DND-41 (cell line): ENCODE results near the gene ATP1A2.
A peak's percentile ranks its signal among the peaks of the same experiment; 100 is the strongest.

Experiments used
- ATAC-seq: fragments of 200-7000 bp; cut with Tn5 transposase; 3 replicates; pipeline ENCODE4 v1.9.1; 2021; ENCODE audit warnings: low read depth; ENCODE audit not compliant: insufficient read depth
- DNase-seq: peaks from one replicate; pipeline ENCODE4 v3.0.0-alpha.2; 2020
- H2AFZ ChIP-seq: 2 replicates; pipeline ENCODE4 v1.6.0; 2012; ENCODE audit warnings: low read depth, low read length
- H3K27ac ChIP-seq: 2 replicates; pipeline ENCODE4 v1.5.1; 2012; ENCODE audit warnings: low read length, inconsistent platforms
- H3K27me3 ChIP-seq: fragments of 200-600 bp; sonication (generic); 2 replicates; pipeline ENCODE4 v1.6.0; 2012; ENCODE audit warnings: low read length, mild to moderate bottlenecking, inconsistent platforms; ENCODE audit not compliant: insufficient read depth, poor library complexity
- H3K36me3 ChIP-seq: 2 replicates; pipeline ENCODE4 v1.5.1; 2012; ENCODE audit warnings: low read length, inconsistent platforms; ENCODE audit not compliant: insufficient read depth
- H3K4me1 ChIP-seq: 2 replicates; pipeline ENCODE4 v1.5.1; 2012; ENCODE audit warnings: mild to moderate bottlenecking, low read length; ENCODE audit not compliant: insufficient read depth
- H3K4me2 ChIP-seq: 2 replicates; pipeline ENCODE4 v1.6.0; 2012; ENCODE audit warnings: mild to moderate bottlenecking, moderate library complexity, low read length, inconsistent platforms; ENCODE audit not compliant: insufficient read depth
- H3K4me3 ChIP-seq, 2 experiments: fragments of 200-600 bp in 1 of 2; shearing (Covaris generic) in 1 of 2; 2 replicates each; pipeline ENCODE4 v1.5.1; 2012 to 2016; ENCODE audit warnings: inconsistent platforms in 2 of 2, low read length in 2 of 2, mild to moderate bottlenecking in 2 of 2, low read depth in 1 of 2, moderate library complexity in 1 of 2
- H3K79me2 ChIP-seq: 2 replicates; pipeline ENCODE4 v1.6.0; 2012; ENCODE audit warnings: low read length, inconsistent platforms; ENCODE audit not compliant: insufficient read depth
- H3K9ac ChIP-seq: 2 replicates; pipeline ENCODE4 v1.6.0; 2012; ENCODE audit warnings: low read depth, mild to moderate bottlenecking, inconsistent platforms, low read length, moderate library complexity
- H3K9me3 ChIP-seq: 2 replicates; pipeline ENCODE4 v1.5.1; 2012; ENCODE audit warnings: low read length, moderate library complexity, mild to moderate bottlenecking, inconsistent platforms; ENCODE audit not compliant: insufficient read depth, severe bottlenecking
- H4K20me1 ChIP-seq: 2 replicates; pipeline ENCODE4 v1.6.0; 2012; ENCODE audit warnings: low read length; ENCODE audit not compliant: insufficient read depth
- CTCF ChIP-seq: IDR thresholded peaks from 2 replicates; pipeline ENCODE4 v1.5.1; 2012; ENCODE audit warnings: borderline replicate concordance, low read length, moderate library complexity, mild to moderate bottlenecking; ENCODE audit not compliant: poor library complexity, severe bottlenecking; ENCODE audit errors: extremely low read depth
- EZH2 ChIP-seq: IDR thresholded peaks from 3 replicates; pipeline ENCODE4 v1.6.1; 2012; ENCODE audit warnings: borderline replicate concordance, low read depth, mild to moderate bottlenecking, moderate library complexity, low read length, inconsistent platforms; ENCODE audit not compliant: severe bottlenecking

ATP1A2 gene

GRCh38 chr1:160095382-160096105 is 20.0 kb upstream of the ATP1A2 start:
- H3K27ac ChIP-seq = no peak overlapping the region
- H3K79me2 ChIP-seq = peaks cover 29% of the 10 kb centered on the region
- H3K27me3 ChIP-seq = no peaks in the 10 kb centered on the region
- peaks cover 33% of the 10 kb centered on the region for H3K4me1 ChIP-seq
- TF ChIP-seq CTCF (no peak), EZH2 (no peak)
- no peak for ATAC-seq
- peak overlapping the region; percentile 96; the same call in 1 of the 2 replicates for H3K4me2 ChIP-seq
- no peak for DNase-seq
- no peak overlapping the region for H3K4me3 ChIP-seq
- H3K9ac ChIP-seq = no peak overlapping the region
- H2AFZ ChIP-seq = no peak overlapping the region
- H3K9me3 ChIP-seq = no peaks in the 10 kb centered on the region
- peaks cover 46% of the 10 kb centered on the region for H3K36me3 ChIP-seq
- peaks cover 39% of the 10 kb centered on the region for H4K20me1 ChIP-seq

DNA sequence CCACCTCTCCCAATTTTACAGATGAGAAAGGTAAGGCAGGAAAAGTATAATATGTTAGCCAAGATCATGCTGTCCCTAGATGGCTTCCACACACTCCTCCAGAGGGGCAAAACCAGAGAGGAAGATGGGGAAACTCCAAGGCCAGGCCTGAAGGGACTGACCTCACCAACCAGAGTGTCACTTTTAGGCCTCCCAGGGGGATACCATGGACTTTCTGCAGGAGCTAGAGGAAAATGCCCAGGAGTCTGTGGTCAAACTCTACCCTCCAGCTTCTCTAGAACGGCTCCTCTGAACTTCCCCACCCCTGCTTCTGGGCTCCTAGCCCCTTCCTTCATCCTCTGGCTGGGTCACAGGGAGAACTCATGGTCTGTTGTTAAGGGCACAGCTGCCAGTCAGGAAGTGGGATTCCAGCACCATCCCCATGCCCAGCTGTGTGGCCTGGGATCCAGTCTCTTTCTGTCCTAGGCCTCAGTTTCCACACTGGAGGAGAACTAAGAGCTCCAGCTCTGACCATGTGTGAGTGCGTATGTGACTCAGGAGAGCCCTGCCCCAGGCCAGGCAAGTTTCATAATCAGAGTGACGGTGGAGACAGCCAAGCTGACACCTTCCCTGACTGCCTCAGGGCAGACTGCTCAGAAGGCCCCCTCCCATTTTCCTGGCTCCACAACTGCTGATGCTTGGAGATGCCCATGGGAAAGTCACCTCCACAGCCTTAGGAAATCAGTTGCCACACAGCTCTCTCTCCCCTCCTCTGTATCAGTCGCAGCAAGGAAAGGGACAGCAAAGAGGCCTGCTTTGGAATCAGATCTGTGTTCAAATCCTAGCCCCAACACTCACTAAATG is 19.1 kb upstream of the ATP1A2 start:
- H3K9ac ChIP-seq = peak overlapping the region; percentile 97; the same call in 1 of the 2 replicates
- no peak for DNase-seq
- H3K4me3 ChIP-seq = peak overlapping the region in 1 of 2 experiments; percentile 84; a peak in 1 of 4 replicates
- H3K4me2 ChIP-seq = peak overlapping the region; percentile 96
- ATAC-seq = no peak
- peaks cover 29% of the 10 kb centered on the region for H3K79me2 ChIP-seq
- no peak overlapping the region for H2AFZ ChIP-seq
- no peak for TF ChIP-seq EZH2
- no peak for TF ChIP-seq CTCF
- peaks cover 39% of the 10 kb centered on the region for H4K20me1 ChIP-seq
- H3K27ac ChIP-seq = peak overlapping the region; percentile 84
- H3K9me3 ChIP-seq = no peaks in the 10 kb centered on the region
- no peaks in the 10 kb centered on the region for H3K27me3 ChIP-seq
- peaks cover 40% of the 10 kb centered on the region for H3K36me3 ChIP-seq
- H3K4me1 ChIP-seq = peaks cover 38% of the 10 kb centered on the region

DNA sequence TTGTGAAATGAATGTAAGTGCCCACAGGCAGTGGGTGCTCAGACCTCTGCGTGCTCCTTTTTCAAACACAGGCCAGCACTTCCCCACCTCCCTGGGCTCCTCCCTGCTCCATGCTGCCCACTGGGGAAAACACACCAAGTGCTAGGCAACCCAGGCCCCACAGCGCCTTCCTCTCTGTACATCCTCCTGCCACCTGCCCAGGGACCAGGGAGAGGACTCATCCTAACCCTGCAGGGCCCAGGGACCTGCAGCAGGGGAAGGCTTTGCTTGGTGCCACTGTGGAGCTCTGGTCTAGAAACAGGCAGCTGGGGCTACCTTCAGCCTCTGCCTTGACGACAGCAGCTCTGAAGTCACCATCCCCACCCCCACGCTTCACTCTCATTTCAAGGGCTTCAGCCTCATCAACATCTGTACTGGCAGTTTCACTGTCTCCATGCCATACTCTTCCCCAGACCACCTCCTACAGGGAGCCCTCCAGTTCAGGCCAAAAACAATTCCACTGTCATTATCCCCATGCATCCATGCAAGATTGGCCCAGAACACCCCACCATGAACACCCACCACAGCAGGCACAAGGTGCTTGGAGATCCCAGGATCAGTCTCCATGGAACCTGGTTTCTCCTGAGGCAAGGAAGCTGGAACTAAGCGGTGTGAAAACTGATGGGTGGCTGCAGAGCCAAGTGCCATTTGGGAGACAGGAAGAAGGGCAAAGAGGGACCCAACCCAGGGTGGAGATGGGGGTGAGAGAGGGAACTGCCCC is 18.2 kb upstream of the ATP1A2 start:
- H3K4me3 ChIP-seq = peak overlapping the region; percentile 84 to 93; a peak in 3 of 4 replicates
- H2AFZ ChIP-seq = peak overlapping the region; percentile 81
- H4K20me1 ChIP-seq = peaks cover 38% of the 10 kb centered on the region
- DNase-seq (peak; percentile 27), ATAC-seq (no peak)
- peak overlapping the region; percentile 96 for H3K4me2 ChIP-seq
- TF ChIP-seq EZH2 (no peak), CTCF (no peak)
- H3K36me3 ChIP-seq = peaks cover 32% of the 10 kb centered on the region
- peaks cover 29% of the 10 kb centered on the region for H3K79me2 ChIP-seq
- H3K27me3 ChIP-seq = no peaks in the 10 kb centered on the region
- no peaks in the 10 kb centered on the region for H3K9me3 ChIP-seq
- H3K27ac ChIP-seq = peak overlapping the region; percentile 84
- peak overlapping the region; percentile 97 for H3K9ac ChIP-seq
- H3K4me1 ChIP-seq = peaks cover 42% of the 10 kb centered on the region
